Choroid plexus epithelial cell (primary cell): Measurements from ENCODE around the gene PRRX2.
"Not testable (repeated sequence)": the region's sequence is repeated elsewhere in the genome, so short reads cannot be mapped to it uniquely, and the experiment has no call there.

Experiments used
- DNase-seq: peaks from one replicate; pipeline ENCODE4 v3.0.0-alpha.2; 2010; ENCODE audit warnings: low read depth
- H3K4me3 ChIP-seq: 2 replicates; pipeline ENCODE4 v1.5.1; 2011; ENCODE audit warnings: low read depth, mild to moderate bottlenecking, control low read depth, low read length, moderate library complexity
- CTCF ChIP-seq: conservative IDR thresholded peaks from 2 replicates; pipeline ENCODE4 v1.5.1; 2011; ENCODE audit warnings: low read depth, mild to moderate bottlenecking, control low read depth, inconsistent platforms, low read length, moderate library complexity

PRRX2 gene

GRCh38 chr9:129655154-129655553 is 10.3 kb upstream of the PRRX2 start:
- DNase-seq: no peak
- no peak overlapping the region for H3K4me3 ChIP-seq
- no peak for TF ChIP-seq CTCF

- TF ChIP-seq CTCF: no peak
- no peak for DNase-seq
- H3K4me3 ChIP-seq: no peak overlapping the region
Measured at GRCh38 chr9:129655696-129656095, 9.8 kb upstream of the PRRX2 start.

- H3K4me3 ChIP-seq: no peak overlapping the region
- TF ChIP-seq CTCF: no peak
- no peak for DNase-seq
Measured at GRCh38 chr9:129656795-129657390, 8.6 kb upstream of the PRRX2 start.

- H3K4me3 ChIP-seq: no peak overlapping the region
- no peak for DNase-seq
- TF ChIP-seq CTCF: no peak
Measured at GRCh38 chr9:129661029-129661428, 4.4 kb upstream of the PRRX2 start.

GRCh38 chr9:129662239-129662638 is 3.2 kb upstream of the PRRX2 start:
- not testable (repeated sequence) for H3K4me3 ChIP-seq, DNase-seq

- DNase-seq: no peak
- TF ChIP-seq CTCF: no peak
- peak overlapping the region; percentile 36 for H3K4me3 ChIP-seq
Measured at GRCh38 chr9:129664746-129665388, 580 bp upstream of the PRRX2 start.

- H3K4me3 ChIP-seq: peak overlapping the region; percentile 22
- TF ChIP-seq CTCF: no peak
- no peak for DNase-seq
Measured at GRCh38 chr9:129665814-129666520, 520 bp downstream of the PRRX2 start.
